HEK293T (cell line): ENCODE measurements around the gene NECAB2.

Experiments
- ARNT ChIP-seq: fragments of 450-650 bp; IDR thresholded peaks from 2 replicates; pipeline ENCODE4 v1.6.1; 2017; ENCODE audit warnings: mild to moderate bottlenecking
- CTBP1 ChIP-seq: fragments of 450-650 bp; IDR thresholded peaks from 2 replicates; pipeline ENCODE4 v1.6.1; 2016; ENCODE audit warnings: borderline replicate concordance
- ELF4 ChIP-seq: fragments of 450-650 bp; IDR thresholded peaks from 2 replicates; pipeline ENCODE4 v1.6.1; 2017; ENCODE audit warnings: antibody characterized with exemption
- FOXA1 ChIP-seq: fragments of 450-650 bp; IDR thresholded peaks from 2 replicates; pipeline ENCODE4 v1.6.1; 2016; ENCODE audit warnings: mild to moderate bottlenecking
- FOXK2 ChIP-seq: fragments of 450-650 bp; IDR thresholded peaks from 2 replicates; pipeline ENCODE4 v1.6.1; 2016; ENCODE audit warnings: mild to moderate bottlenecking
- FOXM1 ChIP-seq: fragments of 450-650 bp; IDR thresholded peaks from 2 replicates; pipeline ENCODE4 v1.6.1; 2017; ENCODE audit warnings: mild to moderate bottlenecking, borderline replicate concordance
- HDGF ChIP-seq: fragments of 450-650 bp; IDR thresholded peaks from 2 replicates; pipeline ENCODE4 v1.6.1; 2017; ENCODE audit warnings: antibody characterized with exemption, borderline replicate concordance
- LEF1 ChIP-seq: fragments of 450-650 bp; IDR thresholded peaks from 2 replicates; pipeline ENCODE4 v1.6.1; 2017; ENCODE audit warnings: mild to moderate bottlenecking, borderline replicate concordance
- SP1 ChIP-seq: fragments of 450-650 bp; IDR thresholded peaks from 2 replicates; pipeline ENCODE4 v1.6.1; 2017
- SUZ12 ChIP-seq: fragments of 450-650 bp; IDR thresholded peaks from 2 replicates; pipeline ENCODE4 v1.6.1; 2016; ENCODE audit warnings: mild to moderate bottlenecking
- ZNF384 ChIP-seq: fragments of 450-650 bp; IDR thresholded peaks from 2 replicates; pipeline ENCODE4 v1.6.1; 2016
- TF ChIP-seq, protein P1 (sequence below): fragments of 450-650 bp; IDR thresholded peaks from 2 replicates; pipeline ENCODE4 v1.6.1; 2016

DNA sequence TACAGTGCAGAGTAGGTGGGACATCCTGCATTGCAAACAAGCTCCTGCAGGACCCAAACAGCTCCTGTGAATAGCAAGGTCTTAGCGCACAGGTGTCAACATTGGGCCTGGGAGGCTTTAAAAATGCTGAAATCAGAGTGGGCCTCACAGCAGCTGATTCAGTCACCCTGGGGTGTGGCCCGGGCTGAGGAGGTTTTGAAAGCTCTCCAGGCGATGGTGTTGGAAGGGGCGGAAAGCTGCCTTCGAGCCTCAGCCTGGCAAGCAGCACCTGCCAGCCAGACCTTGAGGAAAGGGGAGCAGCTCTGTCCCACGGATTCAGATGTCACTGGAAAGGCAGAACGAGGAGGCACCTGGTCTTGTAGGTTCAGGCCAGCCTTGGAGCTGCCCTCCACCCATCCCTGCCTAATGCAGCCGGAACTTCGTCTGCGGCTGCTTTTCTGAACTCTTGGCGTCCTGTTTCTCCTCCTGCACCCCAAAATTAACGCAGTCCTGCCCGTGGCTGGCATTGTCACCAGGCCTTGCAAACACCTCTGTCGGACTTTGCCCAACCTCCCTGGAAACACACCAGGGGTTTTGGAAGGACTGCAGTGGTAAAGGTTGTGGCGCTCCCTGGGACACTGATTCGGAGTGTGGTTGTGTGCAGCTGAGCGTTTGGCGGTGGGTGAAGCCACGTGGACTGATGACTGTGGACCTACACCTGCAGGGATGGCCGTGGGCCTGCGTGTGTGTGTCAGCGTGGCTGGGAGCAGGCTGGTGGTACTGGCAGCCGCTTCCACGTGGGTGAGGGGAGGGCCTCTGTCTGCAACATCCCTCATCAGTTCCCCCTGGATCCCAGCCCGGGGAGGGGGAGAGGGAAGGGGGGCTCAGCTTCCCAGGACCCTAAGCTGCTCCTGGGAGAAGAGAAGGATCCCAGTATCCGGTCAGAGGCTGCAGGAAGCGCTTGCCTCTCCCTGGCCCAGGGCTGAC is 3.4 kb downstream of the NECAB2 start:
- TF ChIP-seq SUZ12 (no peak), ARNT (no peak), SP1 (no peak), ZNF384 (no peak), FOXA1 (no peak), FOXM1 (no peak), ELF4 (no peak), FOXK2 (no peak), LEF1 (no peak), HDGF (no peak), CTBP1 (no peak)
- TF ChIP-seq, protein P1, sequence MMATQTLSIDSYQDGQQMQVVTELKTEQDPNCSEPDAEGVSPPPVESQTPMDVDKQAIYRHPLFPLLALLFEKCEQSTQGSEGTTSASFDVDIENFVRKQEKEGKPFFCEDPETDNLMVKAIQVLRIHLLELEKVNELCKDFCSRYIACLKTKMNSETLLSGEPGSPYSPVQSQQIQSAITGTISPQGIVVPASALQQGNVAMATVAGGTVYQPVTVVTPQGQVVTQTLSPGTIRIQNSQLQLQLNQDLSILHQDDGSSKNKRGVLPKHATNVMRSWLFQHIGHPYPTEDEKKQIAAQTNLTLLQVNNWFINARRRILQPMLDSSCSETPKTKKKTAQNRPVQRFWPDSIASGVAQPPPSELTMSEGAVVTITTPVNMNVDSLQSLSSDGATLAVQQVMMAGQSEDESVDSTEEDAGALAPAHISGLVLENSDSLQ = no peak
